Measurements from ENCODE around the gene RIMBP3C.
"Not testable (repeated sequence)": the region's sequence is repeated elsewhere in the genome, so short reads cannot be mapped to it uniquely, and the experiment has no call there.

The RIMBP3C gene

DNA sequence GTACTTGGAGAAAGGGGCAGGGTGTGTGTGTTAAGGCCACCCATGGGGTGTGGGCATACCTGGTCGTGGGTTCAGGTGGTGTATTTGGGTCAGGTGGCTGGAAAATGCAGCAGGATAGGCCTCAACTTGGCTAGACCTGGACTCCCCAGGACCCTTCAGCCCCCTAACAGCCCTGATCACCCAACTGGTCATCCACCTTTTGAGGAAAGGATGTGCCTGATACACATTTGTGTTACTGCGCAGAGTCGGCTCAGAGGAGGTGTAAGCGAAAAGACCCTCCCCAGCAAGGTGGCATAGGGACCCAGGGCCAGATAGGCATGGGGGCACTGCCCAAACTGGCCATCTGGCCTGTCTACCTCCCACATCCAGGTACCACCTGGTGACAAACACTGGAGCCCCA lies at the start of gene RIMBP3C:
RIMBP3C (minus strand) TSS at position 101 of the 400 bp plus-strand sequence. CDS start 485 bp downstream, outside the sequence.
- DNase-seq, result not testable (repeated sequence)

- no peak for DNase-seq
Observed at GRCh38 chr22:21599053-21599893, 48.0 kb upstream of the RIMBP3C start.

GRCh38 chr22:21598302-21598701 lies 47.0 kb upstream of the RIMBP3C start:
- DNase-seq, result no peak

GRCh38 chr22:21596356-21597135 lies 45.3 kb upstream of the RIMBP3C start:
- not testable (repeated sequence) for DNase-seq

GRCh38 chr22:21594865-21595452 lies 43.7 kb upstream of the RIMBP3C start:
- no peak for DNase-seq

GRCh38 chr22:21593406-21594232 lies 42.4 kb upstream of the RIMBP3C start:
- DNase-seq, result no peak

GRCh38 chr22:21592422-21592821 lies 41.2 kb upstream of the RIMBP3C start:
- DNase-seq, result no peak

- no peak for DNase-seq
Observed at GRCh38 chr22:21591695-21592094, 40.4 kb upstream of the RIMBP3C start.

- DNase-seq, result no peak
Observed at GRCh38 chr22:21590809-21591641, 39.8 kb upstream of the RIMBP3C start.

DNA sequence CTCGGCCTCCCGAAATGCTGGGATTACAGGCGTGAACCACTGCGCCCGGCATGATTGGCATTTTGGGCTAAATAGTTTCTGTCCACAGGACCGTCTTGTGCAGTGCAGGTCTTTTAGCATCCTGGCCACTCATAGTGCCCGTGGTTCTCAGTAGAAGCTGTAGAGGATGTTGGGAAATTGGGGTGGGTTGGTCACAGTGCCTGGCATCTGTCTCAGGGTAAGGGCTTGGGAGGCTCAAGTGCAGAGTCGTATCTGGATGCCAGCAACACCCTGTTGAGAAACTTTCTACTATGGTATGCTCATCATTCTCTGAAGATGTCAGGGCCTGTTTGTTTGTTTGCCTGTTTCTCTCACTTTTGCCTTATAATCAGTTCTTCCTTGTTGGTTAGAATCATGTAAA lies 38.1 kb upstream of the RIMBP3C start:
- DNase-seq, result no peak

DNA sequence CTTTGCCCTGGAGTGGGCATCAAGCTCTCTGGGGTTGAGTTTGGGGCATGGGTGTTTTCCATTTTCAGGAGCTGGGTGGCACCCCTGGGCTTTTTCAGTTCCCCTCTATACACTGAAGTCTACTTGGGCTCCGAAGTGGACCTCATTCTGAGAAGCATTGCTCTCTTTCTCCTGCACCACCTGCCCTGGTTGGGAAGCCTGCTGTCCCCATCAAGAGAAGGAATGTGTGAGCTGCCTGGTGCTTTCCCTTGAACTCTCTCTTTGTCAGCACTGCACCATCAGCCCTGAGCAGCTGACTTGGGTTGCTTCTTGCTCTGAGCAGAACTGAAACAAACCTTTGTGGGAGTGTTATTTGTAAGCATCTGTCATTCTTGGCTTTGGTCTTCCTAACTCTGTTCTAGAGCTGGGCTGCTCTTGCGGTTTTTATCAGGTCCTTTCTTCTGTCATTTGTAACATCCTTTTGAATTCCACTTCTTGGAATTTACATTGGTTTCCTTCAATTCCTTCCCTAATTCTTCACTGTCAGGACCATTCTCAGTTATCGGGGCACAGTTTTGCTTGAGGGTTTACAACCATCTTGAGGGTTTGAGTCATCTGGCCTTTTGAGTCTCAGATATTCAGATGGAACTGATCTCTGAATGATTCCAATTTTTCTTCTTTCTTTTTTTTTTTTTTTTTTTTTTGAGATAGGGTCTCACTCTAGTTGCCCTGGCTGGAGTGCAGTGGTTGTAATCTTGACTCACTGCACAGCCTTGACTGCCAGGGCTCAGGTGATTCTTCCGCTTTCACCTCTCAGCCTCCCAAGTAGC lies 36.7 kb upstream of the RIMBP3C start:
- no peak for DNase-seq

DNA sequence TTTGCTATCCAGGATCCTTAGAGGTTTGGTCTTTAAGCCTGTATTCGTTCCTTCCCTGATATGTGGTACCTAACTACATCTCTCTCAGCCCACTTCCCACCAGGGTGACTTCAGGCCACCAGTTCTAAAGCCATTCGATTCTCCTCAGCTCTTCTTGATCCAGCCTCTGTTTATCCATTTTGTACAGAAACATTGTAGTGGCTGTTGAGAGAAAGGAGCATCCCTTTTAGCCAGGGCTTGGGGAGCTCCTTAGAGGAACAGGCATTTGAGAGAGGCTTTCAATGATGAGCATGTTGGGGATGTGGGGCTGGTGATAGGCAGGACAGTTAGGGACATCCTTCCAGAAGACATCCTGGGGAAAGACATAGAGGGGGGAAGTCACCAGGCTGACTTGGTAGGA lies 34.1 kb upstream of the RIMBP3C start:
- DNase-seq, result no peak

- DNase-seq, result no peak
Observed at GRCh38 chr22:21582801-21583740, 31.8 kb upstream of the RIMBP3C start.

DNA sequence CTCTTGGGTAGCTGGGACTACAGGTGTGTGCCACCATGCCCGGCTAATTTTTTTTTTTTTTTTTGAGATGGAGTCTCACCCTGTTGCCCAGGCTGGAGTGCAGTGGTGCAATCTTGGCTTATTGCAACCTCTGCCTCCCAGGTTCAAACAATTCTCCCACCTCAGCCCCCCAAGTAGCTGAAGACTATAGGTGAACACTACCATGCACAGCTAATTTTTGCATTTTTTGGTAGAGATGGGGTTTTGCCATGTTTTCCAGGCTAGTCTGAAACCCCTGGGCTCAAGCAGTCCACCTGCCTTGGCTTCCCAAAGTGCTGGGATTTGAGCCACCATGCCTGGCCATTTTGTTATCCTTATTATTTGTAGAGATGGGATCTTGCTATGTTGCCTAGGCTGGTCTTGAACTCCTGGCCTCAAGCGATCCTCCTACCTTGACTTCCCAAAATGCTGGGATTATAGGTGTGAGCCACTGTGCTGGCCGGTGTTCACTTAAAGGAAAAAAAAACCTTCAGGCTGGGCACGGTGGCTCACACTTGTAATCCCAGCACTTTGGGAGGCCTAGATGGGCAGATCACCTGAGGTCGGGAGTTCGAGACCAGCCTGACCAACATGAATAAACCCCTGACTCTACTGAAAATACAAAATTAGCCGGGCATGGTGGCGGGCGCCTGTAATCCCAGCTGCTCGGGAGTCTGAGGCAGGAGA lies 29.9 kb upstream of the RIMBP3C start:
- DNase-seq, result not testable (repeated sequence)

DNA sequence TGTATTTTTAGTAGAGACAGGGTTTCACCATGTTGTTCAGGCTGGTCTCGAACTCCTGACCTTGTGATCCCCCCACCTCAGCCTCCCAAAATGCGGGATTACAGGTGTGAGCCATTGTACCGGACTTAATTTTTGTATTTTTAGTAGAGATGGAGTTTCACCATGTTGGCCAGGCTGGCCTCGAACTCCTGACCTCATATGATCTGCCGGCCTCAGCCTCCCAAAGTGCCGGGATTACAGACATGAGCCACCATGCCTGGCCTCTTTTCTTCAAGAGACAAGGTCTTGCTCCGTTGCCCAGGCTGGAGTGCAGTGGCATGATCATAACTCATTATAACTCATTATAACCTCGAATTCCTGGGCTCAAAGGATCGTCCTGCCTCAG lies 29.4 kb upstream of the RIMBP3C start:
- DNase-seq, result not testable (repeated sequence)

DNA sequence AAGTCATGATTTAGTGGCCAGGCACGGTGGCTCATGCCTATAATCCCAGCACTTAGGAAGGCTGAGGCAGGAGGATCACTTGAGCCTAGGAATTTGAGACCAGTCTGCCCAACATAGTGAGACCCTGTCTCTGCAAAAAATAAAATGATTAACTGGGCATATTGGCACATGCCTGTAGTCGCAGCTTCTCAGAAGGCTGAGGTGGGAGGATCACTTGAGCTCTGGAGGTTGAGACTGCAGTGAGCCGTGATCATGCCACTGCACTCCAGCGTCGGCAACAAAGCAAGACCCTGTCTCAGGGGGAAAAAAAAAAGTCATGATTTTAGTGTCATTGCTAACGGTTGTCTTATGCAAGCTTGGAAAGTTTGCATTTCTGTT lies 28.2 kb upstream of the RIMBP3C start:
- no peak for DNase-seq

- no peak for DNase-seq
Observed at GRCh38 chr22:21573750-21574494, 22.7 kb upstream of the RIMBP3C start.

GRCh38 chr22:21573293-21573734 lies 22.1 kb upstream of the RIMBP3C start:
- no peak for DNase-seq
